ENCODE data around the gene FLRT2.
A peak's percentile ranks its signal among the peaks of the same experiment; 100 is the strongest.

- no peak for TF ChIP-seq CTCF (IDR thresholded peaks at IDR 0.05)
- TF ChIP-seq POLR2AphosphoS5 (IDR thresholded peaks at IDR 0.05), result peak in 1 of 2 donors; percentile 5
- TF ChIP-seq POLR2A (IDR thresholded peaks at IDR 0.05; ENCODE audit: low read depth), result no peak
Measured at GRCh38 chr14:85531141-85531586, 1.2 kb downstream of the FLRT2 start.
